Osteocyte (in vitro differentiated cells): ENCODE data around the gene ZSWIM4. TPM values are rescaled to one million over a fixed set of nuclear protein-coding genes. Genes with fewer than 3 reads are reported as not detected.
A peak's percentile ranks its signal among the peaks of the same experiment; 100 is the strongest.

ENCODE experiments used
- DNase-seq: peaks from one replicate; pipeline ENCODE4 v3.0.0; 2021; ENCODE audit warnings: mixed read lengths; ENCODE audit not compliant: unreplicated experiment; ENCODE audit errors: extremely low spot score
- H3K27ac Mint-ChIP-seq: one replicate; pipeline ENCODE4 v1.8.0; 2021; ENCODE audit warnings: mild to moderate bottlenecking, mixed read lengths; ENCODE audit not compliant: unreplicated experiment
- H3K27me3 Mint-ChIP-seq: one replicate; pipeline ENCODE4 v1.8.0; 2021; ENCODE audit warnings: mixed read lengths; ENCODE audit not compliant: unreplicated experiment
- H3K36me3 Mint-ChIP-seq: one replicate; pipeline ENCODE4 v1.8.0; 2021; ENCODE audit warnings: mixed read lengths; ENCODE audit not compliant: unreplicated experiment
- H3K4me1 Mint-ChIP-seq: one replicate; pipeline ENCODE4 v1.8.0; 2021; ENCODE audit warnings: mixed read lengths; ENCODE audit not compliant: unreplicated experiment
- H3K4me3 Mint-ChIP-seq: one replicate; pipeline ENCODE4 v1.8.0; 2021; ENCODE audit warnings: mild to moderate bottlenecking, moderate library complexity, mixed read lengths; ENCODE audit not compliant: unreplicated experiment
- H3K9me3 Mint-ChIP-seq: one replicate; pipeline ENCODE4 v1.8.0; 2021; ENCODE audit warnings: mixed read lengths; ENCODE audit not compliant: unreplicated experiment
- total RNA-seq: library from RNA; stranded (reverse); gene quantifications from 2 replicates; pipeline ENCODE4 v1.2.1, GENCODE V29; 2021
- TF ChIP-seq, protein P1 (sequence below): fragments of 200-600 bp; sonication (generic); IDR thresholded peaks from 2 replicates; pipeline ENCODE4 v1.5.0; 2021; ENCODE audit warnings: antibody characterized with exemption, mild to moderate bottlenecking, moderate library complexity

The ZSWIM4 gene
- total RNA-seq, 1 donor from 2014 or later, result 15.1 TPM

DNA sequence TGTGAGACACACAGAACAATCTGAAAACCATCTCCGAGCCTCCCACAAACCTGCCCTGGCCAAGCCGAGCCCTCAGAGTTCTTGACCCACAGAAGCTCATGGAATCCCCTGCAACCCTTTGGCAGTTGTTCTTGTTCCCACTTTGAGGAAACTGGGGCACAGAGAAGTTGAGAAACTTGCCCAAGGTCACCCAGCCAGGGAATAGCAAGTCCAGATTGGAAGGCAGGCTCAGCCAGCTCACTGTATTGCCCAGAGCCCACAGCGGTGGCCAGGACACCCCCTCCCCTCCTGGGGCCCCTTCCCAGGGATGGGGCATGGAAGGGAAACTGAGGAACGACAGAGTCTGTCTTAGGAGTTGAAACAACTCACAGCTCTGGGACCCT is 1.8 kb downstream of the ZSWIM4 start:
- TF ChIP-seq, protein P1, sequence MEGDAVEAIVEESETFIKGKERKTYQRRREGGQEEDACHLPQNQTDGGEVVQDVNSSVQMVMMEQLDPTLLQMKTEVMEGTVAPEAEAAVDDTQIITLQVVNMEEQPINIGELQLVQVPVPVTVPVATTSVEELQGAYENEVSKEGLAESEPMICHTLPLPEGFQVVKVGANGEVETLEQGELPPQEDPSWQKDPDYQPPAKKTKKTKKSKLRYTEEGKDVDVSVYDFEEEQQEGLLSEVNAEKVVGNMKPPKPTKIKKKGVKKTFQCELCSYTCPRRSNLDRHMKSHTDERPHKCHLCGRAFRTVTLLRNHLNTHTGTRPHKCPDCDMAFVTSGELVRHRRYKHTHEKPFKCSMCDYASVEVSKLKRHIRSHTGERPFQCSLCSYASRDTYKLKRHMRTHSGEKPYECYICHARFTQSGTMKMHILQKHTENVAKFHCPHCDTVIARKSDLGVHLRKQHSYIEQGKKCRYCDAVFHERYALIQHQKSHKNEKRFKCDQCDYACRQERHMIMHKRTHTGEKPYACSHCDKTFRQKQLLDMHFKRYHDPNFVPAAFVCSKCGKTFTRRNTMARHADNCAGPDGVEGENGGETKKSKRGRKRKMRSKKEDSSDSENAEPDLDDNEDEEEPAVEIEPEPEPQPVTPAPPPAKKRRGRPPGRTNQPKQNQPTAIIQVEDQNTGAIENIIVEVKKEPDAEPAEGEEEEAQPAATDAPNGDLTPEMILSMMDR, result no peak
- peak overlapping the region; percentile 75 for H3K27ac Mint-ChIP-seq
- peak overlapping the region; percentile 73 for H3K4me3 Mint-ChIP-seq

DNA sequence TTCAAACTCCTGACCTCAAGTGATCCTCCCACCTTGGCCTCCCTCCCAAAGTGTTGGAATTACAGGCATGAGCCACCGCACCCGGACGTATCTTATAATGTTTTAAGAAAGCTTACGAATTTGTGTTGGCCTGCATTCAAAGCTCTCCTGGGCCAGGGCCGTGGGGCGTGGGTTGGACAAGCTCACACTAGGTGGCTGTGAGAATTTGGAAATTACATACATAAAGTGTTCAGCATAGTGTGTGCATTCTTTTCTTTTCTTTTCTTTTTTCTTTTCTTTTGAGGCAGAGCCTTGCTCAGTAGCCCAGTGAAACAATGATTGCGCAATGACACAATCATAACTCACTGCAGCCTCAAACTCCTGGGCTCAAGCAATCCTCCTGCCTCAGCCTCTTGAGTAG is 2.6 kb downstream of the ZSWIM4 start:
- TF ChIP-seq, protein P1, result no peak
- Mint-ChIP-seq H3K4me3 (no peak overlapping the region), H3K27me3 (no peaks in the 10 kb centered on the region), H3K36me3 (peaks cover 11% of the 10 kb centered on the region), H3K27ac (peak overlapping the region; percentile 71), H3K4me1 (peaks cover 39% of the 10 kb centered on the region), H3K9me3 (no peaks in the 10 kb centered on the region)
- no peak for DNase-seq

More for the DNA sequence above, 1.8 kb downstream of the ZSWIM4 start:
- H3K4me1 Mint-ChIP-seq, result peaks cover 39% of the 10 kb centered on the region
- no peaks in the 10 kb centered on the region for H3K9me3 Mint-ChIP-seq
- peaks cover 9% of the 10 kb centered on the region for H3K36me3 Mint-ChIP-seq
- no peak for DNase-seq
- H3K27me3 Mint-ChIP-seq, result no peaks in the 10 kb centered on the region

GRCh38 chr19:13799669-13800068 is 4.4 kb downstream of the ZSWIM4 start:
- no peak overlapping the region for H3K27ac Mint-ChIP-seq
- DNase-seq, result no peak
- H3K9me3 Mint-ChIP-seq, result no peaks in the 10 kb centered on the region
- H3K4me3 Mint-ChIP-seq, result no peak overlapping the region
- no peaks in the 10 kb centered on the region for H3K27me3 Mint-ChIP-seq
- TF ChIP-seq, protein P1, result no peak
- H3K36me3 Mint-ChIP-seq, result peaks cover 13% of the 10 kb centered on the region
- H3K4me1 Mint-ChIP-seq, result peaks cover 29% of the 10 kb centered on the region

DNA sequence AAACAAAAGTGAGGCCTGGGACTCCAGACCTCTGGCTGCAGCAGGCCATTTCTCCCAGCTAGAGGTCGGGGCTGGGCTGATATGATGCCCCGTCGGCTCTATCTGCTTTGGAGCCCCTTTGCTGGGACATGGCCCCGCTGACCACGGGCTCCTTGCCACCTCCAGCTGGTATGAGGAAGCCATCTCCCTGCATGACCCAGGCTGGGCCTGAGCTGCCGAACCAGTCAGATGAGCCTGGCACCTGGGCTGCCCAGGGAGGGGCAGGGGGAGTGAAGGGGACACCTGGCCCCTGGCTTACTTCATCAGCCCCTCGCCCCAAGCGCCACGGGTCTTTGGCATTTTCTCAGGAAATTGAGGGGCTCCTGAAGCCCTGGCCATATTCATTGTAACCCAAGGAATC is 7.8 kb downstream of the ZSWIM4 start:
- Mint-ChIP-seq H3K27ac (no peak overlapping the region), H3K36me3 (peaks cover 18% of the 10 kb centered on the region), H3K27me3 (no peaks in the 10 kb centered on the region), H3K9me3 (no peaks in the 10 kb centered on the region), H3K4me1 (peaks cover 5% of the 10 kb centered on the region), H3K4me3 (no peak overlapping the region)
- TF ChIP-seq, protein P1, result no peak
- no peak for DNase-seq

DNA sequence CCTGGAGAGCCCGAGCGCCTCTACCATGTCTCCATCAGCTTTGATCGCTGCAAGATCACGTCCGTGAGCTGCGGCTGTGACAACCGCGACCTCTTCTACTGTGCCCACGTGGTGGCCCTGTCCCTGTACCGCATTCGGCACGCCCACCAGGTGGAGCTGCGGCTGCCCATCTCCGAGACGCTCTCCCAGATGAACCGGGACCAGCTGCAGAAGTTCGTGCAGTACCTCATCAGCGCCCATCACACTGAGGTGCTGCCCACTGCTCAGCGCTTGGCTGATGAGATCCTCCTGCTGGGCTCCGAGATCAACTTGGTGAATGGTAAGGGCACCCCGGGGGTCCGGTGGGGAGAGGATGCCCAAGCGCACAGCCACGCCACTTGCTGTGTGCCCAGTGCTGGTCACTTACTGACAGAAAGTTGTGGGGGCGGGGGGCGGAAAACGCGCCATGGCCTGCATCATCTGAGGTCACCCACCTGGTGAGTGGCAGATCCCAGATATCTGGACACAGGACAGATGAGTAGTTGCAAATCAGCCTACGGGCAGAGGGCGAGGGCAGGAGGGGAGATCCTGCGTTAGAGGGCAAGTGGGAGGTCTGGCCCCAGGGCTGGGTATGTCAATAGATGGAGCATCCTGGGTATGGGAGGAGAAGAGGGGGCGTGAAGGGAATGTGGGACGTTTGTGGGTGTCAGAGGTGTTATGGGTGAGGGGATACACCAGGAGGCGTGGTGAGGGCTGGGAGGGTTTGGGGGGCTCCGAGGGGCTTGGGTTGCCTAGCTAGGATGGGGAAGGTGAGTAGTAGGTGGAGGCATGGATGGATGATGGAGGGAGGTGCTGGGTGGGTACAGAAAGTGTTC is 9.8 kb downstream of the ZSWIM4 start:
- Mint-ChIP-seq H3K9me3 (no peaks in the 10 kb centered on the region), H3K4me3 (no peak overlapping the region), H3K27ac (no peak overlapping the region), H3K4me1 (no peaks in the 10 kb centered on the region), H3K36me3 (peaks cover 16% of the 10 kb centered on the region), H3K27me3 (no peaks in the 10 kb centered on the region)
- no peak for DNase-seq
- TF ChIP-seq, protein P1, result peak; percentile 42
